NOMO-1 (cell line): ENCODE measurements around the gene HTT-AS.
"Not testable (repeated sequence)": the region's sequence is repeated elsewhere in the genome, so short reads cannot be mapped to it uniquely, and the experiment has no call there.

Experiments used
- DNase-seq, 2 experiments: peaks; one replicate each; lab custom pipeline; 2025; ENCODE audit not compliant: unreplicated experiment in 2 of 2; lab: John Stamatoyannopoulos, UW

The HTT-AS gene

GRCh38 chr4:3074078-3074845 is at the start of gene HTT-AS, which contains the start of gene HTT:
Gene HTT-AS, minus strand, starts transcription at chr4:3074538.
Gene HTT, plus strand, starts transcription at chr4:3074681. Its CDS starts 145 bp downstream, at chr4:3074826.
- DNase-seq, result peak; percentile 86 to 91

- no peak for DNase-seq
Observed at GRCh38 chr4:3123181-3123671, 48.9 kb upstream of the HTT-AS start.

- DNase-seq, result no peak
Observed at GRCh38 chr4:3122081-3122563, 47.8 kb upstream of the HTT-AS start.

GRCh38 chr4:3121596-3121995 is 47.3 kb upstream of the HTT-AS start:
- no peak for DNase-seq

DNA sequence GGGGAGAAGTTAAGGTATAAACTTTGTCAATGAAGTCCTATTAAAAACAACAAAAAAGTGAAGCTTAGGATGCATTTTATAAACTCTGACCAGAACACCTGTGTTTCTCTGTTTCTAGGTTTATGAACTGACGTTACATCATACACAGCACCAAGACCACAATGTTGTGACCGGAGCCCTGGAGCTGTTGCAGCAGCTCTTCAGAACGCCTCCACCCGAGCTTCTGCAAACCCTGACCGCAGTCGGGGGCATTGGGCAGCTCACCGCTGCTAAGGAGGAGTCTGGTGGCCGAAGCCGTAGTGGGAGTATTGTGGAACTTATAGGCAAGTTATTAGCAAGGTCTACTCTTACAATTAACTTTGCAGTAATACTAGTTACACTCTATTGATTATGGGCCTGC is 46.8 kb upstream of the HTT-AS start:
- DNase-seq, result no peak

- DNase-seq, result no peak
Observed at GRCh38 chr4:3119464-3119863, 45.1 kb upstream of the HTT-AS start.

GRCh38 chr4:3118312-3118711 is 44.0 kb upstream of the HTT-AS start:
- no peak for DNase-seq

DNA sequence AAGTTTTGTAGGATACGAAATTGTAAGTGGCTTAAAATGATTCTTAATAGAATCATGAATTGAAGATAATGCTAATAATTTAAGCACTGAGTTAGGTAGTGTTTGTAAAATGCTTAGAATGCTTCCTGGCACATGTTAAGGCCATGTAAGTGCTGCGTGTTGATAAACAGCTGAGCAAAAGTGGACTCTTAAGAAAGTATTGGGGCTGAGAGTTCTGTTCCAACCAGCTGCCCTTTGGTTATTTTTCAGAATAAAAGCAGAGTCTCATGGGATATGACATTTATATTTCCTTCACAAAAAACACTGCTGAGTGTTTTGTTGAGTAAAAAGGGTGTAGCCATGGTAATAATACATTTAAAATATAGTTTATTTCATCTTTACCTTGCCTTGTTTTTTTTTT is 42.6 kb upstream of the HTT-AS start:
- no peak for DNase-seq

GRCh38 chr4:3115637-3116270 is 41.4 kb upstream of the HTT-AS start:
- DNase-seq, result no peak

GRCh38 chr4:3114377-3114776 is 40.0 kb upstream of the HTT-AS start:
- DNase-seq, result no peak

DNA sequence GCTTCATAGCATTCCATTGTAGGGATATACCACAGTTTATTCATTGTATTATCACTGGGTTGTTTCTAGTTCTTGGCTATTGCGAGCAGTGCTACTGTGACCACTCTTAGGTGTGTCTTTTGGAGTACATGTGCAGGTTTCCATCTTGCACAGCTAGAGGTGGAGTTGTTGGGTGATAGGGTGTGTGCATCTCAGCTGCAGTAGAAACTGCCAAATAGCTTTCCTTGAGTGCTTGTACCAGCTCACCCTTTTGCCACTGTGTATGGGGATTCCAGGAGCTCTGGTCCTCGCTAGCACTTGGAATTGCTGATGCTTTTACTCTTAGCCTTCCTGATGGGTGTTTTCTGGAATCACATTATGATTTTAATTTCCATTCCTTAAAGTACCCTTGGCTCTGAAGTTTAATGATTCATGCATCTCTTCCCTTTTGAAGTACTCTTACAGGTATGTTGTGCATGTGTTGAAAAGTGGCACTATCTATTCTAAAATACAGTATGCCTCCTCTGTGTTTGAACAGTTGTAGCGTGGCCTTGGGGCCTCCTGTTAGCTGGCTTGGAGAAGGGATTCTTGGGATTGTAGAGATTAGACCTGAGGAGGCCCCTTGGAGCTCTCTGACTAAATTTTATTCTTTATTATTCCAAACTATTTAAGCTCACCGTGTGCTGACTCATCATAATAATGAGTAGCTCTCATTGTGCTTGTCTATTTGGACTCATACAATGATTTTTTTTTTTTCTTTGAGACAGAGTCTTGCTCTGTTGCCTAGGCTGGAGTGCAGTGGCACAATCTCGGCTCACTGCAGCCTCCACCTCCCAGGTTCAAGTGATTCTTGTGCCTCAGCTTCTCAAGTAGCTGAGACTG is 38.5 kb upstream of the HTT-AS start:
- no peak for DNase-seq

- no peak for DNase-seq
Observed at GRCh38 chr4:3112201-3112600, 37.9 kb upstream of the HTT-AS start.

GRCh38 chr4:3111461-3111860 is 37.1 kb upstream of the HTT-AS start:
- no peak for DNase-seq

GRCh38 chr4:3108211-3108610 is 33.9 kb upstream of the HTT-AS start:
- no peak for DNase-seq

GRCh38 chr4:3107691-3108121 is 33.4 kb upstream of the HTT-AS start:
- no peak for DNase-seq

DNA sequence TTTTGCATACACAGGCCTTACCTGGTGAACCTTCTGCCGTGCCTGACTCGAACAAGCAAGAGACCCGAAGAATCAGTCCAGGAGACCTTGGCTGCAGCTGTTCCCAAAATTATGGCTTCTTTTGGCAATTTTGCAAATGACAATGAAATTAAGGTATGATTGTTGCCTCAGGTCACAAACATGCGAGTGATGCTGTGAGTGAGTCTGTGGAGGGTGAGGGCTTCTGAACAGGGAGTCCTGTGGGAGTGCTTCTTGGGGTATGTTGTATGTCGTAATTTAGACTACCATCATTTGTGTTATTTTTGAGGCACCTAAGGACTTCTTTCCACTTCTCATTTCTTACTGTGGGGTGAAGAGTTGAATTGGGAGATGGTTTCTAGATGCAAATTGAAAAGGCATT is 32.9 kb upstream of the HTT-AS start:
- no peak for DNase-seq

GRCh38 chr4:3106339-3107186 is 32.2 kb upstream of the HTT-AS start:
- peak; percentile 77 for DNase-seq

DNA sequence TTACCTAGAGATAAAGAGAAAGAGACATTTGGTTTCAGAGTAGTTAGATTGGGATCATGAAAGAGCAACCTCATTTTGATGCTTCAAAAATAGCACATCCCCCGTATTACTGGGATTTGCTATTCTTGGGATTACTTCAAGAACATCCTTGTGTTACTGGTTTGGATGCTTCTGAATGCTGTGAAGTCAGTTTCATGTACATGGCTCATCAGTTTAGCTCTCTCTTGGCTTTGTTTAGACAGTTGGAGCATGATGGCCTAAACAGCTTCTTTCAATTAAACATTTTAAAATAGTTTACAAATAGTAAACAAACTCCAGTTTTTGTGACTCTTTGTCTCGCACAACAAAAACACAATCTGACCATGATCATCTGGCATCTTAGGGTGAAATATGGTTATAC is 24.0 kb upstream of the HTT-AS start:
- DNase-seq, result no peak

DNA sequence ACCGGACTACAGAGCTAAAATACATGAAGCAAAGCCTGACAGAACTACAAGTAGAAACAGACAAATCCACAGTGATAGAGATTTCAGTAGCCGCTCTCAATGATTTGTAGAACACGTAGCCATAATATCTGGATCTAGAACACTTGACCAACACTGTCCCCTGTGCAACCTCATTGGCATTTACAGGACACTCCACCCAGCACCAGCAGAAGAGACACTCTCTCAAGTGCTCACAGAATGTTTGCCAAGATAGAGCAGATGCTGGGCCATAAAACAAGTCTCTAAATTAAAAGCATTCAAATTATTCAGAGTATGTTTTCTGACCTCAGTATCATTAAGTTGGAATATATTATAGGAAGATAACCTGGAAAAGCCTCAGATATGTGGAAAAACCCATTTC is 21.9 kb upstream of the HTT-AS start:
- DNase-seq, result no peak

DNA sequence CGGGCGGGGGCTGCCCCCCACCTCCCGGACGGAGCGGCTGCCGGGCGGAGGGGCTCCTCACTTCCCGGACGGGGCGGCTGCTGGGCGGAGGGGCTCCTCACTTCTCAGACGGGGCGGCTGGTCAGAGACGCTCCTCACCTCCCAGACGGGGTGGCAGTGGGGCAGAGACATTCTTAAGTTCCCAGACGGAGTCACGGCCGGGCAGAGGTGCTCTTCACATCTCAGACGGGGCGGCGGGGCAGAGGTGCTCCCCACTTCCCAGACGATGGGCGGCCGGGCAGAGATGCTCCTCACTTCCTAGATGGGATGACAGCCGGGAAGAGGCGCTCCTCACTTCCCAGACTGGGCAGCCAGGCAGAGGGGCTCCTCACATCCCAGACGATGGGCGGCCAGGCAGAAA is 20.4 kb upstream of the HTT-AS start:
- DNase-seq, result not testable (repeated sequence)
